Measurements from ENCODE around the gene AMOTL1. TPM values are rescaled to one million over a fixed set of nuclear protein-coding genes. Genes with fewer than 3 reads are reported as not detected.

The AMOTL1 gene
- total RNA-seq (100 to 1,000 TPM in 2 of 10 donors, 10 to 100 TPM in 8; 30.5 to 115 (median 77.1) TPM), polyA plus RNA-seq (1 to 10 TPM; 3.1 to 8.3 TPM)
- long read RNA-seq, donor 1, partial matches to known transcripts = 1 of 13 reads
- long read RNA-seq, donor 1, other reads (novel, unspliced or antisense) = 12 of 13 reads
- long read RNA-seq, donor 2, full-length matches to known transcripts = 1 of 28 reads
- long read RNA-seq, donor 2, partial matches to known transcripts = 4 of 28 reads
- long read RNA-seq, donor 2, other reads (novel, unspliced or antisense) = 23 of 28 reads
- long read RNA-seq, donor 3, full-length matches to known transcripts = 12 of 43 reads
- long read RNA-seq, donor 3, partial matches to known transcripts = 6 of 43 reads
- long read RNA-seq, donor 3, other reads (novel, unspliced or antisense) = 25 of 43 reads

- Histone ChIP-seq H3K27me3 (peaks cover 0 to 21% (median 0%) of the 10 kb centered on the region in 7 donors), H3K36me3 (no peaks in the 10 kb centered on the region), H3K27ac (peak within 1 kb of the TSS; percentile 87 to 98 (median 94)), H3K4me3 (peak within 1 kb of the TSS; percentile 67 to 99 (median 88)), H3K9me3 (no peaks in the 10 kb centered on the region), H3K4me1 (peaks cover 8 to 39% (median 24%) of the 10 kb centered on the region in 9 donors)
- DNase-seq = peak; percentile 89 to 90
- TF ChIP-seq, protein P1, sequence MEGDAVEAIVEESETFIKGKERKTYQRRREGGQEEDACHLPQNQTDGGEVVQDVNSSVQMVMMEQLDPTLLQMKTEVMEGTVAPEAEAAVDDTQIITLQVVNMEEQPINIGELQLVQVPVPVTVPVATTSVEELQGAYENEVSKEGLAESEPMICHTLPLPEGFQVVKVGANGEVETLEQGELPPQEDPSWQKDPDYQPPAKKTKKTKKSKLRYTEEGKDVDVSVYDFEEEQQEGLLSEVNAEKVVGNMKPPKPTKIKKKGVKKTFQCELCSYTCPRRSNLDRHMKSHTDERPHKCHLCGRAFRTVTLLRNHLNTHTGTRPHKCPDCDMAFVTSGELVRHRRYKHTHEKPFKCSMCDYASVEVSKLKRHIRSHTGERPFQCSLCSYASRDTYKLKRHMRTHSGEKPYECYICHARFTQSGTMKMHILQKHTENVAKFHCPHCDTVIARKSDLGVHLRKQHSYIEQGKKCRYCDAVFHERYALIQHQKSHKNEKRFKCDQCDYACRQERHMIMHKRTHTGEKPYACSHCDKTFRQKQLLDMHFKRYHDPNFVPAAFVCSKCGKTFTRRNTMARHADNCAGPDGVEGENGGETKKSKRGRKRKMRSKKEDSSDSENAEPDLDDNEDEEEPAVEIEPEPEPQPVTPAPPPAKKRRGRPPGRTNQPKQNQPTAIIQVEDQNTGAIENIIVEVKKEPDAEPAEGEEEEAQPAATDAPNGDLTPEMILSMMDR (IDR thresholded peaks at IDR 0.05) = peak in 4 of 9 donors; percentile 10 to 41 (median 37)
- ATAC-seq = peak; percentile 91 to 97 (median 94)
- intact Hi-C loops (cut with DNase I) = loop anchor here in 7 of 10 donors (2.0 to 10.0 kb wide), 3 partner anchors 143 to 146 kb away; no protein-coding TSS in a partner anchor
- WGBS, 2 donors = 3% methylated on average over 57 of the region's 57 CpGs
Measured at GRCh38 chr11:94767701-94768601, at the start of gene AMOTL1. Gene AMOTL1 (plus strand): TSS chr11:94768356. CDS start chr11:94768512, 156 bp downstream.

- H3K36me3 ChIP-seq = no peaks in the 10 kb centered on the region
- peaks cover 0 to 3% (median 0%) of the 10 kb centered on the region in 11 donors for H3K9me3 ChIP-seq
- no peaks in the 10 kb centered on the region for H3K27me3 ChIP-seq
- H3K4me3 ChIP-seq = no peak overlapping the region
- WGBS, 2 donors = 90 to 93% methylated on average over 3 of the region's 3 CpGs
- intact Hi-C loops (cut with DNase I) = loop anchor here in 1 of 10 donors (10.0 kb wide), 1 partner anchor 65 kb away; no protein-coding TSS in a partner anchor
- ATAC-seq = no peak
- DNase-seq = no peak
- H3K27ac ChIP-seq = no peak overlapping the region
- TF ChIP-seq, protein P1 (IDR thresholded peaks at IDR 0.05) = no peak
- H3K4me1 ChIP-seq = peaks cover 0 to 7% (median 0%) of the 10 kb centered on the region in 9 donors
Measured at GRCh38 chr11:94719876-94720275, 48.3 kb upstream of the AMOTL1 start.

- Histone ChIP-seq H3K27ac (no peak overlapping the region), H3K4me3 (no peak overlapping the region), H3K9me3 (peaks cover 0 to 3% (median 0%) of the 10 kb centered on the region in 11 donors), H3K36me3 (no peaks in the 10 kb centered on the region), H3K4me1 (peaks cover 0 to 19% (median 0%) of the 10 kb centered on the region in 9 donors), H3K27me3 (no peaks in the 10 kb centered on the region)
- TF ChIP-seq, protein P1 (IDR thresholded peaks at IDR 0.05) = no peak
- WGBS, 2 donors = 53 to 73% methylated on average over 2 of the region's 2 CpGs
- DNase-seq (no peak), ATAC-seq (no peak)
- intact Hi-C loops (cut with DNase I) = loop anchor here in 1 of 10 donors (10.0 kb wide), 1 partner anchor 67 kb away; no protein-coding TSS in a partner anchor
Measured at GRCh38 chr11:94721565-94722292, 46.4 kb upstream of the AMOTL1 start.
